ENCODE data around the gene ADRA2A.

DNA sequence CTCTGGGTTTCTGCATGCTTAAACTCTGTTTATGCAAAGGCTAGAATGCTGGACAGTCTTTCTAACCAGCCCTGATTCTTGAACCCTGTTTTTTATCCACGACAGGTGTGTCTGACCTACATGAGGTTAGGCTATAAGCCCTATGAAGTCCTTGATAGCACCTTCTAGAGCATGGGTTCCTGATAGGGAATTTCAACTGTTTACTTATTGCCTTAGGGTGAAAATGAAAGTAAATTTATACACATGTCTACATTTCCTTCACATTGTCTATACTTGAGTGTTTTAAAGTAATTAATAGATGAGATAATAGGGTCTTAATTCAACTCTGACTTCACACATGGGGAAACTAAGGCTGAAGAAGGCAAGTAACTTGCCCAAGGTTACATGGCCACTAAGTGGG, 35.5 kb downstream of the ADRA2A start:
- TF ChIP-seq, protein P1, sequence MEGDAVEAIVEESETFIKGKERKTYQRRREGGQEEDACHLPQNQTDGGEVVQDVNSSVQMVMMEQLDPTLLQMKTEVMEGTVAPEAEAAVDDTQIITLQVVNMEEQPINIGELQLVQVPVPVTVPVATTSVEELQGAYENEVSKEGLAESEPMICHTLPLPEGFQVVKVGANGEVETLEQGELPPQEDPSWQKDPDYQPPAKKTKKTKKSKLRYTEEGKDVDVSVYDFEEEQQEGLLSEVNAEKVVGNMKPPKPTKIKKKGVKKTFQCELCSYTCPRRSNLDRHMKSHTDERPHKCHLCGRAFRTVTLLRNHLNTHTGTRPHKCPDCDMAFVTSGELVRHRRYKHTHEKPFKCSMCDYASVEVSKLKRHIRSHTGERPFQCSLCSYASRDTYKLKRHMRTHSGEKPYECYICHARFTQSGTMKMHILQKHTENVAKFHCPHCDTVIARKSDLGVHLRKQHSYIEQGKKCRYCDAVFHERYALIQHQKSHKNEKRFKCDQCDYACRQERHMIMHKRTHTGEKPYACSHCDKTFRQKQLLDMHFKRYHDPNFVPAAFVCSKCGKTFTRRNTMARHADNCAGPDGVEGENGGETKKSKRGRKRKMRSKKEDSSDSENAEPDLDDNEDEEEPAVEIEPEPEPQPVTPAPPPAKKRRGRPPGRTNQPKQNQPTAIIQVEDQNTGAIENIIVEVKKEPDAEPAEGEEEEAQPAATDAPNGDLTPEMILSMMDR (IDR thresholded peaks at IDR 0.05): no peak
- no peak for TF ChIP-seq POLR2A (IDR thresholded peaks at IDR 0.05)
